ENCODE measurements around the gene AFF2.

AFF2 gene

DNA sequence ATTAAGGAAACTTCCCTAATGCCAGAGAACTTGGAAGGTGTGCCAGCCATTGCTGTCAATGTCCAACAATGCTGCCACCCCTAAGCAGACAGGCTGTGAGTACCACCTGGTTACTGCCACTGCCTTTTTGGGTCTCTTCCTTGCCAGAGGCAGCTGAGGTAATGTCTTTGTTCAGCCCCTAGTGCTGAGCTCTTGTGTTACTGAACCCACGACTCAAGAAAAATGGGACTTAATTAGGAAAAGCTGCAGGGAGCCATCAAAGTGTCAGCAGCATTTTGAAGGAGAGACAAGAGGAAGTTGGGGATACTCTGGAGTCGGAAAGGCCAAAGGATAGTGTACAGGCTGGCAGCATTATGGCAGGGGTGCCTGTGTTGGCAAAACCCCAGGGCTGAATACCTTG is 283.7 kb downstream of the AFF2 start:
- ChIA-PET CTCF (interaction anchor here (0.7 kb wide), 1 partner anchor 434 kb away, joined by 3 read pairs; no protein-coding TSS in a partner anchor), POLR2A (no interaction called here)
- TF ChIP-seq LEF1 (IDR thresholded peaks at IDR 0.05; ENCODE audit: borderline replicate concordance) (no peak), SP1 (IDR thresholded peaks at IDR 0.05) (no peak), L3MBTL2 (conservative IDR thresholded peaks at IDR 0.05) (no peak), ARNT (IDR thresholded peaks at IDR 0.05) (no peak), BHLHE40 (IDR thresholded peaks at IDR 0.05; ENCODE audit: borderline replicate concordance) (no peak), HDGF (IDR thresholded peaks at IDR 0.05; ENCODE audit: borderline replicate concordance) (no peak), FOXK2 (IDR thresholded peaks at IDR 0.05) (no peak), TARDBP (IDR thresholded peaks at IDR 0.05) (no peak), NFRKB (IDR thresholded peaks at IDR 0.05) (no peak), SUZ12 (IDR thresholded peaks at IDR 0.05) (no peak), FOXM1 (IDR thresholded peaks at IDR 0.05; ENCODE audit: borderline replicate concordance) (no peak), ELF4 (IDR thresholded peaks at IDR 0.05) (no peak), ZNF384 (IDR thresholded peaks at IDR 0.05) (no peak), CTBP1 (IDR thresholded peaks at IDR 0.05; ENCODE audit: borderline replicate concordance) (no peak), FOXA1 (IDR thresholded peaks at IDR 0.05) (no peak)
- no peak for DNase-seq (ENCODE audit: extremely low spot score)

DNA sequence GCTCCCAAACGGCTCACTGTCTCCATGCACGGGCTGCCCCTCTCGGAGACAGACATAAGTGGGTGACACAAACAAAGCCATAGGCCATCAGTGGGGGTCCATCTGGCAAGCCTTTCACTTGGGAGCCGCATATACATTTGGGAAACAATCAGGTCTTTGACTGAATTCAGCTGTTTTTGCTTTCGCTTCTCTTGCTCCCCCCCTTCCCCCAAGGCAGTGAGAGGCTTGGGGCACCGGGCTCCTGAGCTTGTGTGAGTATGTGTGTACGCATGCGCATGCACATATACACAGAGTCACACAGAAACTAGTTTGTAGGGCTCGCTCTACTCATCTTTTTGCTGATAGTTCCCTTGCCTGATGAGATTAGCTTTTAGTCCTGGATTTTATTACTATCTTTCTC is 284.4 kb downstream of the AFF2 start:
- ChIA-PET CTCF (no interaction called here), POLR2A (no interaction called here)
- DNase-seq (ENCODE audit: extremely low spot score): no peak
- TF ChIP-seq ELF4 (IDR thresholded peaks at IDR 0.05) (no peak), SP1 (IDR thresholded peaks at IDR 0.05) (no peak), TARDBP (IDR thresholded peaks at IDR 0.05) (no peak), FOXA1 (IDR thresholded peaks at IDR 0.05) (no peak), BHLHE40 (IDR thresholded peaks at IDR 0.05; ENCODE audit: borderline replicate concordance) (no peak), ARNT (IDR thresholded peaks at IDR 0.05) (no peak), L3MBTL2 (conservative IDR thresholded peaks at IDR 0.05) (no peak), FOXK2 (IDR thresholded peaks at IDR 0.05) (no peak), NFRKB (IDR thresholded peaks at IDR 0.05) (no peak), HDGF (IDR thresholded peaks at IDR 0.05; ENCODE audit: borderline replicate concordance) (no peak), ZNF384 (IDR thresholded peaks at IDR 0.05) (no peak), FOXM1 (IDR thresholded peaks at IDR 0.05; ENCODE audit: borderline replicate concordance) (no peak), LEF1 (IDR thresholded peaks at IDR 0.05; ENCODE audit: borderline replicate concordance) (no peak)
- TF ChIP-seq, protein P1, sequence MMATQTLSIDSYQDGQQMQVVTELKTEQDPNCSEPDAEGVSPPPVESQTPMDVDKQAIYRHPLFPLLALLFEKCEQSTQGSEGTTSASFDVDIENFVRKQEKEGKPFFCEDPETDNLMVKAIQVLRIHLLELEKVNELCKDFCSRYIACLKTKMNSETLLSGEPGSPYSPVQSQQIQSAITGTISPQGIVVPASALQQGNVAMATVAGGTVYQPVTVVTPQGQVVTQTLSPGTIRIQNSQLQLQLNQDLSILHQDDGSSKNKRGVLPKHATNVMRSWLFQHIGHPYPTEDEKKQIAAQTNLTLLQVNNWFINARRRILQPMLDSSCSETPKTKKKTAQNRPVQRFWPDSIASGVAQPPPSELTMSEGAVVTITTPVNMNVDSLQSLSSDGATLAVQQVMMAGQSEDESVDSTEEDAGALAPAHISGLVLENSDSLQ (IDR thresholded peaks at IDR 0.05): no peak

DNA sequence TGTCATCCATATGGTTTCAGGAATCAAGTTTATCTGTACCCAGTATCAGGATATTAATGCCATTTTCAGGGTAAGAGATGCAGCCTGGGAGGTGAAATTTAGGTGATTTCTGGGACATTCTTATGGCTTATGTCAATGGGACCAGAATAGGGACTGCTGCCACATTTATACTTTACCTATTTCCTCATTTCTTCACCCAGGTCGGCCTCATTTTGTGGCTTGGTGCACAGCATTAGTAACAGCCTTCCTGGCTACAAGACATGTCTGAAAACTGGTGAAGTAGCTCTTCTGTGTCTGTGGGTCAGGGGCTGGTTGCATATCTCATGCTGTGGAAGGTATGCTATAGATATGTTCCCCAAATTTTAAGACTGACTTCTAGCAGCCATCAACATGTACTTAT is 284.8 kb downstream of the AFF2 start:
- ChIA-PET CTCF (no interaction called here), POLR2A (no interaction called here)
- no peak for DNase-seq (ENCODE audit: extremely low spot score)
- no peak for TF ChIP-seq FOXM1 (IDR thresholded peaks at IDR 0.05; ENCODE audit: borderline replicate concordance)
- no peak for TF ChIP-seq FOXA1 (IDR thresholded peaks at IDR 0.05)

DNA sequence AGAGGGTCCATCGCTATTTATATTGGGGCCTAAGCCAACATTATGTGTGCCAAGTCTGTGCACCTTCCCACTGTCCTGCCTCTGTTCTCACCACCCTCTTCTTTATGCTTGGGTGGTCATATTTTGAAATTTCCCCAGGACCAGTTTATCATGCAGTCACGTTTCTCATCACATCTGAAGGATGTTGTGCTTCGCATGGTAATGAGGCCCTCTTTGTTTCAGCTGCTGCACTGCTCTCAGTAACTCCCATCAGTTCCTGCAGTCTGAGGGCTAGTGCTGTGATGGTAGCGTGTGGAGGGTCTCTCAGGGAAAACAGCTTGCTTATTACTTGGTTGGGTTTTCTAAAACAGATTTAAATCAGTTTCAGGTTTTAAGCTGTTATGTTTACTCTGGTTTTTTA is 288.0 kb downstream of the AFF2 start:
- ChIA-PET POLR2A (no interaction called here), CTCF (no interaction called here)
- no peak for DNase-seq (ENCODE audit: extremely low spot score)
- TF ChIP-seq FOXM1 (IDR thresholded peaks at IDR 0.05; ENCODE audit: borderline replicate concordance) (no peak), FOXA1 (IDR thresholded peaks at IDR 0.05) (no peak), BHLHE40 (IDR thresholded peaks at IDR 0.05; ENCODE audit: borderline replicate concordance) (no peak), ZNF384 (IDR thresholded peaks at IDR 0.05) (no peak), ELF4 (IDR thresholded peaks at IDR 0.05) (no peak), TARDBP (IDR thresholded peaks at IDR 0.05) (no peak), LEF1 (IDR thresholded peaks at IDR 0.05; ENCODE audit: borderline replicate concordance) (no peak), NFRKB (IDR thresholded peaks at IDR 0.05) (no peak), FOXK2 (IDR thresholded peaks at IDR 0.05) (no peak), HDGF (IDR thresholded peaks at IDR 0.05; ENCODE audit: borderline replicate concordance) (no peak), CTBP1 (IDR thresholded peaks at IDR 0.05; ENCODE audit: borderline replicate concordance) (no peak), SUZ12 (IDR thresholded peaks at IDR 0.05) (no peak)
- TF ChIP-seq, protein P1 (IDR thresholded peaks at IDR 0.05): no peak

DNA sequence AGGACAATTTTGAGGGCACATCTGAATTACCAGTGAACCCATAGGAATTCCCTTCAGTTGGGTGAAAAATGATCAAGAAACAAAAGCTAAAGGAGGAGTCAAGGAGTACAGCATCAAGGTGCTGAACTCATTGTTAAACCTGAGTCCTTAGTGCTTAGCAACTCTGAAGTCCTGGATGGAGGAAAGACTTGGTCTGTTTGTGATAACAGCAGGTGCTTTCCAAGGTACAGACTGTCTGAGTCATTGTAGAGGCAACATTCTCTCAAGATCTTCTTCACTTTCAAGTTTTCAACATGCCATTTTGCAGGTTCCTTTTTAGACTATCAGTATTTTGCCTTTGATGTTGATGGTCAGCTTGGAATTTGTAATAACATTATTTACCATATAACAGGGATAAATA is 293.9 kb downstream of the AFF2 start:
- POLR2A ChIA-PET: interaction anchor here (0.7 kb wide), 1 partner anchor 19 kb away, joined by 4 read pairs; no protein-coding TSS in a partner anchor

More for the DNA sequence above, 293.9 kb downstream of the AFF2 start:
- CTCF ChIA-PET: no interaction called here
- no peak for DNase-seq (ENCODE audit: extremely low spot score)
- TF ChIP-seq, protein P1 (IDR thresholded peaks at IDR 0.05): no peak
- TF ChIP-seq L3MBTL2 (conservative IDR thresholded peaks at IDR 0.05) (no peak), SUZ12 (IDR thresholded peaks at IDR 0.05) (no peak), ARNT (IDR thresholded peaks at IDR 0.05) (no peak), ELF4 (IDR thresholded peaks at IDR 0.05) (no peak), NFRKB (IDR thresholded peaks at IDR 0.05) (no peak), SP1 (IDR thresholded peaks at IDR 0.05) (no peak), ZNF384 (IDR thresholded peaks at IDR 0.05) (no peak), CTBP1 (IDR thresholded peaks at IDR 0.05; ENCODE audit: borderline replicate concordance) (no peak), LEF1 (IDR thresholded peaks at IDR 0.05; ENCODE audit: borderline replicate concordance) (no peak), HDGF (IDR thresholded peaks at IDR 0.05; ENCODE audit: borderline replicate concordance) (no peak), FOXA1 (IDR thresholded peaks at IDR 0.05) (no peak), BHLHE40 (IDR thresholded peaks at IDR 0.05; ENCODE audit: borderline replicate concordance) (no peak), FOXM1 (IDR thresholded peaks at IDR 0.05; ENCODE audit: borderline replicate concordance) (no peak), FOXK2 (IDR thresholded peaks at IDR 0.05) (no peak), TARDBP (IDR thresholded peaks at IDR 0.05) (no peak)
